K562 (cell line): ENCODE results near the gene H2BK1. TPM values are rescaled to one million over a fixed set of nuclear protein-coding genes. Genes with fewer than 3 reads are reported as not detected.

Experiments
- ATAC-seq: fragments of 200-7000 bp; cut with Tn5 transposase; 3 replicates; pipeline ENCODE4 v1.9.1; 2020; ENCODE audit warnings: moderate library complexity
- BruUV-seq: library from RNA; stranded (reverse); fragments of 400-500 nt; replicated peaks from 2 replicates; lab custom pipeline; 2021; lab: Mats Ljungman, UMichigan
- CTCF ChIA-PET: fragments of 300-600 bp; formaldehyde crosslinking; extraction: SDS; loops from one replicate; lab custom pipeline; 2021; ENCODE audit warnings: low intra/inter-chr PET ratio; lab: Yijun Ruan, JAX
- POLR2A ChIA-PET: fragments of 300-600, 350-650 bp; sonication (Branson Sonifier 250); formaldehyde crosslinking; extraction: SDS; loops from one replicate; lab custom pipeline; 2021; ENCODE audit warnings: antibody characterized with exemption, inconsistent platforms; lab: Yijun Ruan, JAX
- DNase-seq, 4 experiments: peaks; one replicate each; pipeline versions ENCODE4 v3.0.0 to v3.0.0-alpha.2; 2011 to 2018; ENCODE audit warnings: low spot score in 3 of 4, mixed read lengths in 3 of 4; ENCODE audit errors: extremely low read depth in 1 of 4
- FAIRE-seq: peaks from 2 replicates; lab custom pipeline; 2011; peaks lifted over from hg19 to GRCh38; lab: Jason Lieb, UNC
- H2AFZ ChIP-seq: 2 replicates; pipeline ENCODE4 v1.6.0; 2011; ENCODE audit warnings: low read depth, low read length, control low read depth, inconsistent platforms
- H3K27ac ChIP-seq: fragments of 200-600 bp; 3 replicates; pipeline ENCODE4 v1.8.0; 2011; ENCODE audit warnings: low read depth, mild to moderate bottlenecking, control low read depth, inconsistent platforms, low read length, moderate library complexity, mixed read lengths; ENCODE audit errors: extremely low read depth
- H3K27me3 ChIP-seq, 2 experiments: fragments of 300-600 bp in 1 of 2; 2 replicates in 1 of 2; 3 replicates in 1 of 2; pipeline versions ENCODE4 v1.6.0 to v1.8.0; 2011; ENCODE audit warnings: inconsistent platforms in 2 of 2, low read length in 2 of 2, mild to moderate bottlenecking in 1 of 2, mixed read lengths in 1 of 2, moderate library complexity in 1 of 2; ENCODE audit not compliant: control insufficient read depth in 2 of 2, insufficient read depth in 2 of 2
- H3K36me3 ChIP-seq: fragments of 300-600 bp; 3 replicates; pipeline ENCODE4 v1.8.0; 2011; ENCODE audit warnings: mild to moderate bottlenecking, low read length, inconsistent platforms; ENCODE audit not compliant: control insufficient read depth, insufficient read depth
- H3K4me1 ChIP-seq, 2 experiments: fragments of 200-600 bp in 1 of 2; replicated peaks in 1 of 2; 2 replicates in 1 of 2; 3 replicates in 1 of 2; pipeline versions ENCODE4 v1.5.1 to v1.8.0; 2011; ENCODE audit warnings: inconsistent platforms in 2 of 2, low read length in 2 of 2, mild to moderate bottlenecking in 1 of 2, mixed read lengths in 1 of 2, moderate library complexity in 1 of 2; ENCODE audit not compliant: control insufficient read depth in 2 of 2, insufficient read depth in 2 of 2
- H3K4me2 ChIP-seq: 2 replicates; pipeline ENCODE4 v1.6.1; 2011; ENCODE audit warnings: low read length, control low read depth, inconsistent platforms, mixed read lengths; ENCODE audit not compliant: insufficient read depth
- H3K4me3 ChIP-seq: fragments of 200-600 bp; sonication (generic), shearing (Covaris generic); 2 replicates; pipeline ENCODE4 v1.5.1; 2016; ENCODE audit warnings: control low read depth, inconsistent platforms
- H3K79me2 ChIP-seq: fragments of 200-600 bp; 3 replicates; pipeline ENCODE4 v1.8.0; 2011; ENCODE audit warnings: low read length, inconsistent platforms; ENCODE audit not compliant: control insufficient read depth, insufficient read depth
- H3K9ac ChIP-seq, 2 experiments: 2 replicates each; pipeline versions ENCODE4 v1.6.0 to v1.6.1; 2011; ENCODE audit warnings: low read depth in 2 of 2, low read length in 2 of 2, control low read depth in 1 of 2, inconsistent platforms in 1 of 2, mild to moderate bottlenecking in 1 of 2, mixed read lengths in 1 of 2; ENCODE audit not compliant: insufficient read depth in 1 of 2
- H3K9me1 ChIP-seq: one replicate; pipeline ENCODE4 v1.6.0; 2011; ENCODE audit warnings: inconsistent platforms, mild to moderate bottlenecking, low read length, moderate library complexity; ENCODE audit not compliant: control insufficient read depth, insufficient read depth
- H3K9me3 ChIP-seq: replicated peaks from 2 replicates; pipeline ENCODE4 v1.5.1; 2011; ENCODE audit warnings: low read depth, low read length, inconsistent platforms; ENCODE audit not compliant: control insufficient read depth, insufficient read depth
- H4K20me1 ChIP-seq: replicated peaks from 2 replicates; pipeline ENCODE4 v1.6.1; 2011; ENCODE audit warnings: low read length, inconsistent platforms, mixed read lengths; ENCODE audit not compliant: control insufficient read depth, insufficient read depth
- EWSR1 ChIP-seq: fragments of 450-650 bp; IDR thresholded peaks from 2 replicates; pipeline ENCODE4 v1.6.1; 2018; ENCODE audit warnings: borderline replicate concordance, mild to moderate bottlenecking, low read depth, moderate library complexity; ENCODE audit not compliant: partially characterized antibody
- FIP1L1 ChIP-seq: fragments of 200-400 bp; formaldehyde crosslinking; IDR thresholded peaks from 2 replicates; pipeline ENCODE4 v1.6.1; 2018; ENCODE audit warnings: mild to moderate bottlenecking, low read depth, low read length; ENCODE audit not compliant: poor library complexity, severe bottlenecking
- GATAD2B ChIP-seq: fragments of 450-650 bp; IDR thresholded peaks from 2 replicates; pipeline ENCODE4 v1.6.1; 2017; ENCODE audit warnings: mild to moderate bottlenecking, borderline replicate concordance
- MITF ChIP-seq: IDR thresholded peaks from 2 replicates; pipeline ENCODE4 v1.6.1; 2014; ENCODE audit warnings: antibody characterized with exemption
- MYNN ChIP-seq, 2 experiments: sonication (generic); formaldehyde crosslinking in 1 of 2; IDR thresholded peaks; 2 replicates each; pipeline versions ENCODE4 v1.5.0 to v1.6.1; 2016 to 2020; ENCODE audit warnings: antibody characterized with exemption in 1 of 2, missing genetic modification reagents in 1 of 2
- SFPQ ChIP-seq: fragments of 200-400 bp; formaldehyde crosslinking; IDR thresholded peaks from 2 replicates; pipeline ENCODE4 v1.6.1; 2017; ENCODE audit warnings: mild to moderate bottlenecking, low read depth, low read length, moderate library complexity
- TRIM28 ChIP-seq: fragments of 450-650 bp; IDR thresholded peaks from 2 replicates; pipeline ENCODE4 v1.6.1; 2017
- YY1 ChIP-seq, 3 experiments: IDR thresholded peaks; 2 replicates each; pipeline ENCODE4 v1.6.1; 2011; ENCODE audit warnings: low read length in 2 of 3, mild to moderate bottlenecking in 2 of 3, moderate library complexity in 2 of 3, borderline replicate concordance in 1 of 3, control low read depth in 1 of 3, low read depth in 1 of 3; ENCODE audit not compliant: insufficient read depth in 3 of 3, insufficient replicate concordance in 2 of 3, control insufficient read depth in 1 of 3, insufficient read length in 1 of 3; ENCODE audit errors: extremely low read depth in 1 of 3
- ZNF140 ChIP-seq: fragments of 250-450 bp; sonication (Bioruptor Pico); IDR thresholded peaks from 2 replicates; pipeline ENCODE4 v1.8.0; 2021; ENCODE audit warnings: moderate library complexity, mild to moderate bottlenecking, inconsistent platforms
- ZNF354B ChIP-seq: fragments of 250-450 bp; sonication (Bioruptor Pico); IDR thresholded peaks from 2 replicates; pipeline ENCODE4 v1.4.0; 2020
- ZNF696 ChIP-seq: fragments of 250-450 bp; sonication (Bioruptor Pico); conservative IDR thresholded peaks from 2 replicates; pipeline ENCODE4 v1.4.0; 2020; ENCODE audit warnings: mild to moderate bottlenecking, moderate library complexity
- WGBS: fragments of 100-300 bp; shearing (Covaris generic); methylation state at CpG from one replicate; pipeline ENCODE4 v1.1.6; 2016; ENCODE audit warnings: low coverage, mixed read lengths; ENCODE audit not compliant: insufficient coverage; ENCODE audit errors: missing lambda C conversion rate; 5-methylcytosine and 5-hydroxymethylcytosine counted together
- in situ Hi-C: fragments of 300-500 bp; cut with MboI; formaldehyde crosslinking; loops from 4 replicates; pipeline ENCODE4 v1.15.0; 2018; ENCODE audit warnings: inconsistent platforms, mixed read lengths
- intact Hi-C: fragments of 100-400 bp; cut with micrococcal nuclease; formaldehyde crosslinking; loops from 2 replicates; pipeline ENCODE4 v1.14.2; 2022
- polyA plus RNA-seq, 8 experiments: library from polyadenylated mRNA; depleted of rRNA in 4 of 8; stranded (reverse) in 5 of 8; unstranded in 3 of 8; fragments of >200 nt; fragmentation: Nextera tagmentation in 2 of 8; fragmentation: Illumina TruSeq in 1 of 8; extraction: Ambion mirVana in 2 of 8; extraction: Trizol in 1 of 8; gene quantifications; 2 replicates each; pipeline versions ENCODE4 v1.2.1 to v1.2.3, GENCODE V29; 2011 to 2014; ENCODE audit warnings: inconsistent platforms in 1 of 8, missing spikeins in 1 of 8
- total RNA-seq, 7 experiments: library from RNA; depleted of rRNA in 6 of 7; stranded (reverse); fragments of >200 nt in 6 of 7; fragmentation: Illumina TruSeq in 2 of 7; extraction: Trizol in 2 of 7; gene quantifications; 2 replicates each; pipeline versions ENCODE4 v1.2.1 to v1.2.3, GENCODE V29; 2011 to 2021; ENCODE audit warnings: low replicate concordance in 1 of 7
- TF ChIP-seq, protein P1 (sequence below): fragments of 450-650 bp; formaldehyde crosslinking; IDR thresholded peaks from 2 replicates; pipeline ENCODE4 v1.4.0; 2022; ENCODE audit warnings: mild to moderate bottlenecking, moderate library complexity
- TF ChIP-seq, protein P2 (sequence below): fragments of 250-450 bp; sonication (Bioruptor Pico); IDR thresholded peaks from 2 replicates; pipeline ENCODE4 v1.8.0; 2022; ENCODE audit warnings: moderate library complexity, mild to moderate bottlenecking, inconsistent platforms
- TF ChIP-seq, protein P3 (sequence below): IDR thresholded peaks from 2 replicates; pipeline ENCODE4 v1.6.1; 2016; ENCODE audit warnings: missing genetic modification characterization, missing compliant biosample characterization

The H2BK1 gene
- total and polyA plus RNA-seq, 9 of the 15 experiments (the other 6 are each of a cell fraction or from before 2014, with no cell fraction given), result not detected

GRCh38 chr7:151168787-151169162, 41.5 kb downstream of the H2BK1 start:
- intact Hi-C loops (loop anchor here (5.0 to 10.0 kb wide), 2 partner anchors 181 to 284 kb away; no protein-coding TSS in a partner anchor), in situ Hi-C loops (no loop called here)
- ChIA-PET CTCF (interaction anchor here (0.6 to 3.9 kb wide), 4 partner anchors 45 to 764 kb away, joined by 3 to 23 read pairs (median 8); no protein-coding TSS in a partner anchor), POLR2A (interaction anchor here (0.6 to 1.9 kb wide), 4 partner anchors 10 to 92 kb away, joined by 3 to 7 read pairs (median 5); no protein-coding TSS in a partner anchor)
- H3K9ac ChIP-seq, result no peak overlapping the region
- peaks cover 0 to 25% of the 10 kb centered on the region in 2 experiments; a peak in 4 of 5 replicates for H3K4me1 ChIP-seq
- no peak overlapping the region for H3K27ac ChIP-seq
- H3K4me2 ChIP-seq, result no peak overlapping the region
- H3K79me2 ChIP-seq, result no peaks in the 10 kb centered on the region
- ATAC-seq (no peak), FAIRE-seq (no peak), DNase-seq (no peak)
- no peaks in the 10 kb centered on the region for H3K9me1 ChIP-seq
- WGBS, result 6% methylated on average over 10 of the region's 10 CpGs
- H3K36me3 ChIP-seq, result no peaks in the 10 kb centered on the region
- no peaks in the 10 kb centered on the region for H4K20me1 ChIP-seq
- H2AFZ ChIP-seq, result no peak overlapping the region
- H3K9me3 ChIP-seq, result no peaks in the 10 kb centered on the region; the same call in 1 of the 2 replicates
- BruUV-seq, result no TSS peak
- no peak overlapping the region for H3K4me3 ChIP-seq
- peaks cover 40 to 50% of the 10 kb centered on the region in 2 experiments for H3K27me3 ChIP-seq
- no peak for TF ChIP-seq MITF
- no peak for TF ChIP-seq GATAD2B
- TF ChIP-seq ZNF140 (CRISPR knock-in tag), result no peak
- TF ChIP-seq, protein P1, sequence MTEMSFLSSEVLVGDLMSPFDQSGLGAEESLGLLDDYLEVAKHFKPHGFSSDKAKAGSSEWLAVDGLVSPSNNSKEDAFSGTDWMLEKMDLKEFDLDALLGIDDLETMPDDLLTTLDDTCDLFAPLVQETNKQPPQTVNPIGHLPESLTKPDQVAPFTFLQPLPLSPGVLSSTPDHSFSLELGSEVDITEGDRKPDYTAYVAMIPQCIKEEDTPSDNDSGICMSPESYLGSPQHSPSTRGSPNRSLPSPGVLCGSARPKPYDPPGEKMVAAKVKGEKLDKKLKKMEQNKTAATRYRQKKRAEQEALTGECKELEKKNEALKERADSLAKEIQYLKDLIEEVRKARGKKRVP (CRISPR knock-in tag), result no peak
- no peak for TF ChIP-seq MYNN (IDR thresholded peaks at IDR 0.05)
- no peak for TF ChIP-seq MYNN (CRISPR knock-in tag; IDR thresholded peaks at IDR 0.05)
- no peak for TF ChIP-seq YY1 (IDR thresholded peaks at IDR 0.05; ENCODE audit: borderline replicate concordance in 1 of 3, control insufficient read depth in 1 of 3, extremely low read depth in 1 of 3, insufficient read depth in 3 of 3, insufficient read length in 1 of 3, insufficient replicate concordance in 2 of 3, low read depth in 1 of 3, low read length in 2 of 3)
- no peak for TF ChIP-seq EWSR1
- TF ChIP-seq ZNF696 (CRISPR knock-in tag), result no peak
- no peak for TF ChIP-seq ZNF354B (CRISPR knock-in tag)
- no peak for TF ChIP-seq FIP1L1
- TF ChIP-seq, protein P2, sequence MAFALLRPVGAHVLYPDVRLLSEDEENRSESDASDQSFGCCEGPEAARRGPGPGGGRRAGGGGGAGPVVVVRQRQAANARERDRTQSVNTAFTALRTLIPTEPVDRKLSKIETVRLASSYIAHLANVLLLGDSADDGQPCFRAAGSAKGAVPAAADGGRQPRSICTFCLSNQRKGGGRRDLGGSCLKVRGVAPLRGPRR (CRISPR knock-in tag), result 0 out of 2 replicates have a peak, but pooled peaks have one; percentile 39
- TF ChIP-seq SFPQ, result no peak
- TF ChIP-seq, protein P3, sequence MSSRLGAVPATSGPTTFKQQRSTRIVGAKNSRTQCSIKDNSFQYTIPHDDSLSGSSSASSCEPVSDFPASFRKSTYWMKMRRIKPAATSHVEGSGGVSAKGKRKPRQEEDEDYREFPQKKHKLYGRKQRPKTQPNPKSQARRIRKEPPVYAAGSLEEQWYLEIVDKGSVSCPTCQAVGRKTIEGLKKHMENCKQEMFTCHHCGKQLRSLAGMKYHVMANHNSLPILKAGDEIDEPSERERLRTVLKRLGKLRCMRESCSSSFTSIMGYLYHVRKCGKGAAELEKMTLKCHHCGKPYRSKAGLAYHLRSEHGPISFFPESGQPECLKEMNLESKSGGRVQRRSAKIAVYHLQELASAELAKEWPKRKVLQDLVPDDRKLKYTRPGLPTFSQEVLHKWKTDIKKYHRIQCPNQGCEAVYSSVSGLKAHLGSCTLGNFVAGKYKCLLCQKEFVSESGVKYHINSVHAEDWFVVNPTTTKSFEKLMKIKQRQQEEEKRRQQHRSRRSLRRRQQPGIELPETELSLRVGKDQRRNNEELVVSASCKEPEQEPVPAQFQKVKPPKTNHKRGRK (tag), result peak; percentile 69; the same call in 1 of the 2 replicates
- TF ChIP-seq TRIM28, result no peak
